ENCODE data around the gene C12orf60. TPM values are rescaled to one million over a fixed set of nuclear protein-coding genes. Genes with fewer than 3 reads are reported as not detected.

The C12orf60 gene
- total and polyA plus RNA-seq, 2 of the 8 experiments (the other 6 are each of a cell fraction or from before 2014, with no cell fraction given), result 1.2 to 1.5 TPM

GRCh38 chr12:14845350-14845750, 41.9 kb downstream of the C12orf60 start:
- H3K56ac ChIP-seq (replicated peaks; ENCODE audit: insufficient read length, low read depth, low read length), result no peak overlapping the region
- no peak overlapping the region for H3K9ac ChIP-seq (replicated peaks in 1 of 4; ENCODE audit: extremely low read depth in 1 of 4, low read depth in 3 of 4, low read length in 3 of 4)
- 11% methylated on average over 3 of the region's 3 CpGs; no CpG with 5 or more reads in 1 of the 2 experiments for WGBS, 2 experiments (ENCODE audit: extremely low coverage in 1 of 2, insufficient coverage in 1 of 2, insufficient read length in 1 of 2, insufficient replicate concordance in 2 of 2, low coverage in 1 of 2, low lambda C conversion rate in 2 of 2, missing lambda C conversion rate in 1 of 2)
- no peaks in the 10 kb centered on the region for H3K4me1 ChIP-seq (replicated peaks in 1 of 4; ENCODE audit: control insufficient read depth in 3 of 4, insufficient read depth in 4 of 4, low read length in 3 of 4)
- H3K4me2 ChIP-seq (ENCODE audit: insufficient read depth in 1 of 2, low read depth in 2 of 2, low read length in 2 of 2), result no peak overlapping the region
- no peak overlapping the region for H2BK120ac ChIP-seq (replicated peaks; ENCODE audit: low read depth, low read length)
- POLR2A ChIA-PET (ENCODE audit: partially characterized antibody), result no interaction called here
- CTCF ChIA-PET (ENCODE audit: partially characterized antibody), result interaction anchor here (0.6 to 6.7 kb wide), 8 partner anchors 10 to 149 kb away, joined by 3 to 116 read pairs (median 4); no protein-coding TSS in a partner anchor
- H4K5ac ChIP-seq (ENCODE audit: insufficient read length, low read depth, low read length), result no peak overlapping the region
- H3K23me2 ChIP-seq (ENCODE audit: low read depth, low read length), result no peaks in the 10 kb centered on the region
- no peak overlapping the region for H2AK5ac ChIP-seq (ENCODE audit: low read depth, low read length)
- no peaks in the 10 kb centered on the region for H4K20me1 ChIP-seq (replicated peaks in 1 of 2; ENCODE audit: control insufficient read depth in 1 of 2, insufficient read depth in 2 of 2, low read length in 2 of 2)
- no peak overlapping the region for H2BK5ac ChIP-seq (ENCODE audit: low read depth, low read length)
- FAIRE-seq (peak; percentile 76), DNase-seq (ENCODE audit: low read depth in 1 of 2, low spot score in 2 of 2) (no peak)
- H3K18ac ChIP-seq (ENCODE audit: extremely low read depth, low read length), result no peak overlapping the region
- no peaks in the 10 kb centered on the region for H3K36me3 ChIP-seq (ENCODE audit: control insufficient read depth in 2 of 4, insufficient read depth in 4 of 4, low read length in 3 of 4)
- H3K4me3 ChIP-seq (ENCODE audit: extremely low read depth in 1 of 4, insufficient read depth in 2 of 4, low read depth in 3 of 4, low read length in 4 of 4), result no peak overlapping the region
- no peaks in the 10 kb centered on the region for H3K79me1 ChIP-seq (ENCODE audit: low read depth, low read length)
- H3K27ac ChIP-seq (ENCODE audit: low read depth, low read length), result no peak overlapping the region
- H4K8ac ChIP-seq (ENCODE audit: extremely low read depth, insufficient read depth, low read length), result no peak overlapping the region
- no peak overlapping the region for H3K14ac ChIP-seq (ENCODE audit: insufficient read length)
- no peaks in the 10 kb centered on the region for H3K79me2 ChIP-seq (ENCODE audit: control insufficient read depth in 1 of 2, insufficient read depth in 2 of 2, low read length in 2 of 2)
- no peak overlapping the region for H3K4ac ChIP-seq (replicated peaks; ENCODE audit: insufficient read length, low read depth, low read length)
- H3K23ac ChIP-seq (ENCODE audit: insufficient read length), result no peak overlapping the region
- no peaks in the 10 kb centered on the region for H3K9me3 ChIP-seq (ENCODE audit: insufficient read depth in 2 of 2, low read depth in 1 of 2, low read length in 1 of 2)
- H2BK12ac ChIP-seq (ENCODE audit: low read depth, low read length), result no peak overlapping the region
- H2BK15ac ChIP-seq (ENCODE audit: low read length), result no peak overlapping the region
- no peak overlapping the region for H2BK20ac ChIP-seq (ENCODE audit: low read length)
- no peak overlapping the region for H2AFZ ChIP-seq (ENCODE audit: low read length)
- no peak overlapping the region for H4K91ac ChIP-seq (replicated peaks; ENCODE audit: insufficient read length, low read length)
- H3K27me3 ChIP-seq (replicated peaks in 1 of 4; ENCODE audit: control insufficient read depth in 3 of 4, extremely low read depth in 1 of 4, insufficient read depth in 3 of 4, low read length in 3 of 4), result no peaks in the 10 kb centered on the region
- no peak for TF ChIP-seq SP2 (IDR thresholded peaks at IDR 0.05; ENCODE audit: low read length)
- TF ChIP-seq, protein P1, sequence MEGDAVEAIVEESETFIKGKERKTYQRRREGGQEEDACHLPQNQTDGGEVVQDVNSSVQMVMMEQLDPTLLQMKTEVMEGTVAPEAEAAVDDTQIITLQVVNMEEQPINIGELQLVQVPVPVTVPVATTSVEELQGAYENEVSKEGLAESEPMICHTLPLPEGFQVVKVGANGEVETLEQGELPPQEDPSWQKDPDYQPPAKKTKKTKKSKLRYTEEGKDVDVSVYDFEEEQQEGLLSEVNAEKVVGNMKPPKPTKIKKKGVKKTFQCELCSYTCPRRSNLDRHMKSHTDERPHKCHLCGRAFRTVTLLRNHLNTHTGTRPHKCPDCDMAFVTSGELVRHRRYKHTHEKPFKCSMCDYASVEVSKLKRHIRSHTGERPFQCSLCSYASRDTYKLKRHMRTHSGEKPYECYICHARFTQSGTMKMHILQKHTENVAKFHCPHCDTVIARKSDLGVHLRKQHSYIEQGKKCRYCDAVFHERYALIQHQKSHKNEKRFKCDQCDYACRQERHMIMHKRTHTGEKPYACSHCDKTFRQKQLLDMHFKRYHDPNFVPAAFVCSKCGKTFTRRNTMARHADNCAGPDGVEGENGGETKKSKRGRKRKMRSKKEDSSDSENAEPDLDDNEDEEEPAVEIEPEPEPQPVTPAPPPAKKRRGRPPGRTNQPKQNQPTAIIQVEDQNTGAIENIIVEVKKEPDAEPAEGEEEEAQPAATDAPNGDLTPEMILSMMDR (IDR thresholded peaks at IDR 0.05; ENCODE audit: control extremely low read depth in 1 of 3, insufficient read depth in 1 of 3, low read depth in 1 of 3, low read length in 3 of 3), result peak in 2 of 3 experiments; percentile 55 to 58; a peak in 2 of 4 replicates
- TF ChIP-seq NRF1 (IDR thresholded peaks at IDR 0.05; ENCODE audit: low read depth, low read length), result no peak
- peak; percentile 68 for TF ChIP-seq EGR1 (IDR thresholded peaks at IDR 0.05; ENCODE audit: borderline replicate concordance, low read depth, low read length)
- TF ChIP-seq BCL11A (IDR thresholded peaks at IDR 0.05; ENCODE audit: low read depth in 2 of 2, low read length in 2 of 2), result no peak
- TF ChIP-seq, protein P2, sequence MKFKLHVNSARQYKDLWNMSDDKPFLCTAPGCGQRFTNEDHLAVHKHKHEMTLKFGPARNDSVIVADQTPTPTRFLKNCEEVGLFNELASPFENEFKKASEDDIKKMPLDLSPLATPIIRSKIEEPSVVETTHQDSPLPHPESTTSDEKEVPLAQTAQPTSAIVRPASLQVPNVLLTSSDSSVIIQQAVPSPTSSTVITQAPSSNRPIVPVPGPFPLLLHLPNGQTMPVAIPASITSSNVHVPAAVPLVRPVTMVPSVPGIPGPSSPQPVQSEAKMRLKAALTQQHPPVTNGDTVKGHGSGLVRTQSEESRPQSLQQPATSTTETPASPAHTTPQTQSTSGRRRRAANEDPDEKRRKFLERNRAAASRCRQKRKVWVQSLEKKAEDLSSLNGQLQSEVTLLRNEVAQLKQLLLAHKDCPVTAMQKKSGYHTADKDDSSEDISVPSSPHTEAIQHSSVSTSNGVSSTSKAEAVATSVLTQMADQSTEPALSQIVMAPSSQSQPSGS (IDR thresholded peaks at IDR 0.05; ENCODE audit: low read length), result no peak
- no peak for TF ChIP-seq SIRT6 (IDR thresholded peaks at IDR 0.05; ENCODE audit: low read length)
- 0 out of 2 replicates have a peak, but pooled peaks have one; percentile 10 for TF ChIP-seq JUND (IDR thresholded peaks at IDR 0.05; ENCODE audit: low read length)
- no peak for TF ChIP-seq PHF8 (conservative IDR thresholded peaks at IDR 0.05; ENCODE audit: low read depth, low read length)
- no peak for TF ChIP-seq ZNF274 (IDR thresholded peaks at IDR 0.05; ENCODE audit: borderline replicate concordance, extremely low read depth, low read length)

Measured in H1 (cell line).